ENCODE data around the gene ZNF445. TPM values are rescaled to one million over a fixed set of nuclear protein-coding genes. Genes with fewer than 3 reads are reported as not detected.
"Not testable (repeated sequence)": the region's sequence is repeated elsewhere in the genome, so short reads cannot be mapped to it uniquely, and the experiment has no call there.

Gene ZNF445
- total and polyA plus RNA-seq, 8 donors, result 1.6 to 17.1 (median 4.8) TPM

GRCh38 chr3:44419116-44419922, 58.2 kb downstream of the ZNF445 start:
- no peak for DNase-seq
- Histone ChIP-seq H3K4me3 (no peak overlapping the region), H3K9me3 (no peaks in the 10 kb centered on the region), H3K36me3 (no peaks in the 10 kb centered on the region), H3K27ac (no peak overlapping the region), H3K4me1 (no peaks in the 10 kb centered on the region), H3K27me3 (no peaks in the 10 kb centered on the region)
- WGBS, 5 donors, result 77 to 88% (median 82%) methylated on average over 2 to 11 of the region's 11 CpGs
- TF ChIP-seq EP300 (IDR thresholded peaks at IDR 0.05) (no peak), POLR2AphosphoS5 (IDR thresholded peaks at IDR 0.05) (no peak), POLR2A (IDR thresholded peaks at IDR 0.05) (no peak)
- TF ChIP-seq, protein P1, sequence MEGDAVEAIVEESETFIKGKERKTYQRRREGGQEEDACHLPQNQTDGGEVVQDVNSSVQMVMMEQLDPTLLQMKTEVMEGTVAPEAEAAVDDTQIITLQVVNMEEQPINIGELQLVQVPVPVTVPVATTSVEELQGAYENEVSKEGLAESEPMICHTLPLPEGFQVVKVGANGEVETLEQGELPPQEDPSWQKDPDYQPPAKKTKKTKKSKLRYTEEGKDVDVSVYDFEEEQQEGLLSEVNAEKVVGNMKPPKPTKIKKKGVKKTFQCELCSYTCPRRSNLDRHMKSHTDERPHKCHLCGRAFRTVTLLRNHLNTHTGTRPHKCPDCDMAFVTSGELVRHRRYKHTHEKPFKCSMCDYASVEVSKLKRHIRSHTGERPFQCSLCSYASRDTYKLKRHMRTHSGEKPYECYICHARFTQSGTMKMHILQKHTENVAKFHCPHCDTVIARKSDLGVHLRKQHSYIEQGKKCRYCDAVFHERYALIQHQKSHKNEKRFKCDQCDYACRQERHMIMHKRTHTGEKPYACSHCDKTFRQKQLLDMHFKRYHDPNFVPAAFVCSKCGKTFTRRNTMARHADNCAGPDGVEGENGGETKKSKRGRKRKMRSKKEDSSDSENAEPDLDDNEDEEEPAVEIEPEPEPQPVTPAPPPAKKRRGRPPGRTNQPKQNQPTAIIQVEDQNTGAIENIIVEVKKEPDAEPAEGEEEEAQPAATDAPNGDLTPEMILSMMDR (IDR thresholded peaks at IDR 0.05), result no peak
- intact Hi-C loops (cut with DNase I; ENCODE audit: low total_unique reads), result no loop called here

DNA sequence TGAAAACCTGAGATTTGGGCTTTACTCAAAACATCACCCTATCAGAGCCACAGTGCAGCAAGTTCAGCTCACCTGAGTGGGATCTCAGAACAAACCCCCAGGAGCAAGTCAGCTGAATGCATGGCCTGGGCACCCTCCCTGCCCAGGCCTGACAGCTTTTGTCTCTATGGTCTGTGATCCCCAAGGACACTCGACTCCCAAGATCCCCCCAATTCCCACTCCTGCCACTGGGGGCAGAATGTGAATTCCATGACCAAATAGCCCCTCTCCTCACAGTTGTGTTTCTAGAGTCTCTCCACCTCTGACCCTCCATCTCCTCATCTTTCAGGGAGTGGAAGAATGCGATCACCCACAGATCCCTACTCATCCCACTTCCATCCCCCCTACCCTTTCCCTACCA, 58.9 kb downstream of the ZNF445 start:
- Histone ChIP-seq H3K9me3 (no peaks in the 10 kb centered on the region), H3K36me3 (no peaks in the 10 kb centered on the region), H3K27me3 (no peaks in the 10 kb centered on the region), H3K4me1 (no peaks in the 10 kb centered on the region), H3K27ac (no peak overlapping the region), H3K4me3 (no peak overlapping the region)
- TF ChIP-seq POLR2AphosphoS5 (IDR thresholded peaks at IDR 0.05) (no peak), EP300 (IDR thresholded peaks at IDR 0.05) (no peak), POLR2A (IDR thresholded peaks at IDR 0.05) (no peak)
- TF ChIP-seq, protein P1 (IDR thresholded peaks at IDR 0.05), result no peak
- no peak for DNase-seq
- 81 to 87% (median 84%) methylated on average over 2 of the region's 2 CpGs for WGBS, 5 donors
- intact Hi-C loops (cut with DNase I; ENCODE audit: low total_unique reads), result no loop called here

GRCh38 chr3:44418118-44418517, 59.4 kb downstream of the ZNF445 start:
- H3K9me3 ChIP-seq; H3K36me3 ChIP-seq; H3K4me3 ChIP-seq; H3K27me3 ChIP-seq; intact Hi-C loops (cut with DNase I; ENCODE audit: low total_unique reads); H3K27ac ChIP-seq; H3K4me1 ChIP-seq; DNase-seq: not testable (repeated sequence)
- WGBS, 5 donors, result 80 to 90% (median 89%) methylated on average over 4 of the region's 4 CpGs

- H3K27me3 ChIP-seq, result no peaks in the 10 kb centered on the region
- no peaks in the 10 kb centered on the region for H3K36me3 ChIP-seq
- no peaks in the 10 kb centered on the region for H3K9me3 ChIP-seq
- DNase-seq, result no peak
- TF ChIP-seq, protein P1 (IDR thresholded peaks at IDR 0.05), result no peak
- TF ChIP-seq POLR2AphosphoS5 (IDR thresholded peaks at IDR 0.05) (no peak), POLR2A (IDR thresholded peaks at IDR 0.05) (no peak), EP300 (IDR thresholded peaks at IDR 0.05) (no peak)
- WGBS, 5 donors, result 89 to 96% (median 91%) methylated on average over 9 to 11 of the region's 11 CpGs
- intact Hi-C loops (cut with DNase I; ENCODE audit: low total_unique reads), result no loop called here
- H3K4me1 ChIP-seq, result no peaks in the 10 kb centered on the region
- no peak overlapping the region for H3K4me3 ChIP-seq
- no peak overlapping the region for H3K27ac ChIP-seq
Observed at GRCh38 chr3:44416031-44417030, 61.1 kb downstream of the ZNF445 start.
